Daoy (cell line): Measurements from ENCODE around the gene PTPN2. TPM values are rescaled to one million over a fixed set of nuclear protein-coding genes. Genes with fewer than 3 reads are reported as not detected.
"Not testable (repeated sequence)": the region's sequence is repeated elsewhere in the genome, so short reads cannot be mapped to it uniquely, and the experiment has no call there.

Source experiments
- DNase-seq: peaks from one replicate; pipeline ENCODE4 v3.0.0-alpha.2; 2015; ENCODE audit warnings: low read depth
- total RNA-seq: library from RNA; depleted of rRNA; stranded (reverse); fragments of >200 nt; shearing (Covaris generic); gene quantifications from 2 replicates; pipeline ENCODE4 v1.2.3, GENCODE V29; 2014; rRNA removed

Gene PTPN2
- 33.4 and 48.9 TPM in 2 replicates for total RNA-seq

GRCh38 chr18:12883684-12884405 is at the start of gene PTPN2:
Gene PTPN2, minus strand, starts transcription at chr18:12884237. Its CDS starts 96 bp downstream, at chr18:12884141.
- peak; percentile 92 for DNase-seq

GRCh38 chr18:12933327-12933726 is 49.3 kb upstream of the PTPN2 start:
- DNase-seq, result no peak

- DNase-seq, result no peak
Measured at GRCh38 chr18:12930908-12931307, 46.9 kb upstream of the PTPN2 start.

GRCh38 chr18:12930376-12930775 is 46.3 kb upstream of the PTPN2 start:
- DNase-seq, result no peak

GRCh38 chr18:12929477-12930083 is 45.5 kb upstream of the PTPN2 start:
- no peak for DNase-seq

- no peak for DNase-seq
Measured at GRCh38 chr18:12928641-12929040, 44.6 kb upstream of the PTPN2 start.

GRCh38 chr18:12928206-12928605 is 44.2 kb upstream of the PTPN2 start:
- no peak for DNase-seq

- no peak for DNase-seq
Measured at GRCh38 chr18:12924616-12925015, 40.6 kb upstream of the PTPN2 start.

- DNase-seq, result no peak
Measured at GRCh38 chr18:12922266-12922665, 38.2 kb upstream of the PTPN2 start.

GRCh38 chr18:12921178-12921577 is 37.1 kb upstream of the PTPN2 start:
- DNase-seq, result no peak

GRCh38 chr18:12911929-12912703 is 28.1 kb upstream of the PTPN2 start:
- DNase-seq, result no peak

GRCh38 chr18:12911025-12911928 is 27.2 kb upstream of the PTPN2 start:
- DNase-seq, result no peak

GRCh38 chr18:12908706-12909105 is 24.7 kb upstream of the PTPN2 start:
- DNase-seq, result no peak

- no peak for DNase-seq
Measured at GRCh38 chr18:12907258-12907925, 23.4 kb upstream of the PTPN2 start.

GRCh38 chr18:12906773-12907172 is 22.7 kb upstream of the PTPN2 start:
- DNase-seq, result no peak

- no peak for DNase-seq
Measured at GRCh38 chr18:12906119-12906518, 22.1 kb upstream of the PTPN2 start.

GRCh38 chr18:12904012-12904516 is 20.0 kb upstream of the PTPN2 start:
- DNase-seq, result no peak

GRCh38 chr18:12901208-12901607 is 17.2 kb upstream of the PTPN2 start:
- not testable (repeated sequence) for DNase-seq

- DNase-seq, result not testable (repeated sequence)
Measured at GRCh38 chr18:12896784-12897333, 12.8 kb upstream of the PTPN2 start.

GRCh38 chr18:12895626-12896025 is 11.6 kb upstream of the PTPN2 start:
- no peak for DNase-seq

- DNase-seq, result no peak
Measured at GRCh38 chr18:12895014-12895413, 11.0 kb upstream of the PTPN2 start.
